ENCODE data around the gene SNX20. TPM values are rescaled to one million over a fixed set of nuclear protein-coding genes. Genes with fewer than 3 reads are reported as not detected.

The SNX20 gene
- total RNA-seq, 6 experiments from 2014 or later = 0.31 to 1.9 (median 0.71) TPM

GRCh38 chr16:50629334-50629733 is 51.8 kb downstream of the SNX20 start:
- Histone ChIP-seq H3K27ac (no peak overlapping the region), H3K36me3 (no peaks in the 10 kb centered on the region), H3K4me1 (no peaks in the 10 kb centered on the region), H3K27me3 (no peaks in the 10 kb centered on the region), H3K9me3 (no peaks in the 10 kb centered on the region), H3K4me3 (no peak overlapping the region)
- ATAC-seq = no peak
- DNase-seq = no peak
- TF ChIP-seq CTCF (IDR thresholded peaks at IDR 0.05) = no peak
- no peak for TF ChIP-seq POLR2A (IDR thresholded peaks at IDR 0.05)
- 73% methylated on average over 3 of the region's 4 CpGs for WGBS (ENCODE audit: insufficient coverage, low coverage, low lambda C conversion rate, missing lambda C conversion rate)
- intact Hi-C loops (cut with DNase I) = no loop called here

GRCh38 chr16:50628156-50628802 is 52.8 kb downstream of the SNX20 start:
- intact Hi-C loops (cut with DNase I) = no loop called here
- TF ChIP-seq POLR2A (IDR thresholded peaks at IDR 0.05) = no peak
- no peak for TF ChIP-seq CTCF (IDR thresholded peaks at IDR 0.05)
- Histone ChIP-seq H3K36me3 (no peaks in the 10 kb centered on the region), H3K9me3 (no peaks in the 10 kb centered on the region), H3K27me3 (no peaks in the 10 kb centered on the region), H3K4me3 (no peak overlapping the region), H3K27ac (no peak overlapping the region), H3K4me1 (no peaks in the 10 kb centered on the region)
- ATAC-seq (no peak), DNase-seq (no peak)
- 83% methylated on average over 1 of the region's 9 CpGs for WGBS (ENCODE audit: insufficient coverage, low coverage, low lambda C conversion rate, missing lambda C conversion rate)

- Histone ChIP-seq H3K9me3 (no peaks in the 10 kb centered on the region), H3K4me1 (no peaks in the 10 kb centered on the region), H3K27ac (no peak overlapping the region), H3K27me3 (no peaks in the 10 kb centered on the region), H3K36me3 (no peaks in the 10 kb centered on the region), H3K4me3 (no peak overlapping the region)
- peak in 2 of 4 donors; percentile 20 to 24 for ATAC-seq
- DNase-seq = no peak
- intact Hi-C loops (cut with DNase I) = no loop called here
- TF ChIP-seq CTCF (IDR thresholded peaks at IDR 0.05) (peak in 1 of 4 donors; percentile 9), POLR2A (IDR thresholded peaks at IDR 0.05) (no peak)
- WGBS (ENCODE audit: insufficient coverage, low coverage, low lambda C conversion rate, missing lambda C conversion rate) = 41% methylated on average over 8 of the region's 10 CpGs
Measured at GRCh38 chr16:50627419-50627818, 53.7 kb downstream of the SNX20 start.

- TF ChIP-seq CTCF (IDR thresholded peaks at IDR 0.05) = no peak
- no peak for TF ChIP-seq POLR2A (IDR thresholded peaks at IDR 0.05)
- H3K36me3 ChIP-seq = no peaks in the 10 kb centered on the region
- ATAC-seq (no peak), DNase-seq (no peak)
- H3K9me3 ChIP-seq = no peaks in the 10 kb centered on the region
- no peak overlapping the region for H3K4me3 ChIP-seq
- no peaks in the 10 kb centered on the region for H3K4me1 ChIP-seq
- WGBS (ENCODE audit: insufficient coverage, low coverage, low lambda C conversion rate, missing lambda C conversion rate) = 53% methylated on average over 3 of the region's 4 CpGs
- intact Hi-C loops (cut with DNase I) = no loop called here
- H3K27ac ChIP-seq = no peak overlapping the region
- H3K27me3 ChIP-seq = no peaks in the 10 kb centered on the region
Measured at GRCh38 chr16:50626868-50627267, 54.2 kb downstream of the SNX20 start.
